HG03460 (cell line): Measurements from ENCODE around the gene RNF32.

Experiments used
- ATAC-seq: cut with Tn5 transposase; IDR thresholded peaks from one replicate; pipeline ENCODE4 v1.9.1; 2021; ENCODE audit not compliant: unreplicated experiment

The RNF32 gene

DNA sequence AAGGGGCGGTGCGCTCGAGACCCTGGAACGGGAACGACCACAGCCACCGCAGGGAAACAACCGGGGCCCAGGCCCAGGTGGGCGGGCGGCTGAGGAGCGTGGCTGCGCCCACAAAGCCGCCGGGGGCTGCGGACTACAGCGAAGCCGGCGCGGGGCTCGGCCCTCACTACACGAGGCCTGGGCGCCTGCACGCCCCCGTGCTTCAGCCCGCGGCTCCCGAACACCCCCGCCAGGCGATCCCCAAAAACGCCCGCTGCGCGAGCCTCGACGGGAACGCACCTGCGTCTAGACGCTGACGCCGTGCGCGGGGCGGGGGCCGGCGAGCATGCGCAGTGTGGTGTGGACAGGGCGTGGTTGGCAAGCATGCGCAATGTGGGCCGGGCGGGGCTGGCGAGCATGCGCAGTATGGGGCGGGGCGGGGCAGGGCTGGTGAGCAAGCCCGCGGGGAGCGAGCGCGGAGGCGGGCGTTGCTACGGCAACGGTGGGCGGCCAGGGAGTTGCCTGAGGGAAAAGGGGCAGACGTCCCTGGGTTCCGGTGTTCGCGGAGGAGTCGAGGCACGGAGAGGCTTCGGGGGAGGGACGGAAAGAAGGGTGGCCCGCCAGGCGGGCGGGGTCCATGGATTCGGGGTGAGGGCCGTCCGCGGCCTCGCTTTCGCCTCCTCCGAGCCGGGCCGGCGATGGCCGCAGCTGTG lies at the start of gene RNF32:
RNF32 (plus strand) TSS at position 518 of the 692 bp plus-strand sequence. CDS start 3,104 bp downstream, outside the sequence.
- ATAC-seq, result peak; percentile 81

DNA sequence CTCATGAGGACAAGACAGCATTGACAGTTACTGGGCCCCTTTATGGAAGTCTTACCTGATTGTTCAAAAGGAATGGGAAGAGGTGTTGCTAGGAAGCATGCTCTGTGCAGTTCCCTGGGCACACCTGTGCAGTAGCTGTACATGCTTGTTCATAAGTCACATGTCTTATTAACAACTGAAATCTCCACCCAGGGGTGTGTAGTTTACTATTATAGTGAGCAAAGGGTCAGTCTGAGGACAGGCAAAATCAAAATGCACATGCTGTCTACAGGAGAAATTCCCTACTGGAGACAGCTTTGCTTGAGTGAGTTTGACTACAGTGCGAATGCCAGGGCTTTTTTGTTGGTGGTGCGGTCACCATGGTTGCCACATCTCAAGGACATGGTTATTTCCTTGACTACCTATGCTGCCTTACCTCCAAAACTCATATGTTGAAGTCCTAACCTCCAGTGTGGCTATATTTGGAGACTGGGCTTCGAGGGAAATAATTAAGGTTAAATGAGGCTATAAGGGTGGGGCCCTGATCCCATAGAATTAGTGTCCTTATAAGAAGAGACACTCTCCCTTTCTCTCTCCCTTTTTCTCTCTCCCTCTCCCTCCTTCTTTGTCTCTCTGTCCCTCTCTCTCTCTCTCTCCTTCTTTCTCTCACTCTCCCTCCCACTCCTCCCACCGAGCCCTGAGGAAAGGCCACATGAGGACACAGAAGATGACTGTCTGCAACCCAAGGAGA lies 48.3 kb upstream of the RNF32 start:
- ATAC-seq, result no peak

DNA sequence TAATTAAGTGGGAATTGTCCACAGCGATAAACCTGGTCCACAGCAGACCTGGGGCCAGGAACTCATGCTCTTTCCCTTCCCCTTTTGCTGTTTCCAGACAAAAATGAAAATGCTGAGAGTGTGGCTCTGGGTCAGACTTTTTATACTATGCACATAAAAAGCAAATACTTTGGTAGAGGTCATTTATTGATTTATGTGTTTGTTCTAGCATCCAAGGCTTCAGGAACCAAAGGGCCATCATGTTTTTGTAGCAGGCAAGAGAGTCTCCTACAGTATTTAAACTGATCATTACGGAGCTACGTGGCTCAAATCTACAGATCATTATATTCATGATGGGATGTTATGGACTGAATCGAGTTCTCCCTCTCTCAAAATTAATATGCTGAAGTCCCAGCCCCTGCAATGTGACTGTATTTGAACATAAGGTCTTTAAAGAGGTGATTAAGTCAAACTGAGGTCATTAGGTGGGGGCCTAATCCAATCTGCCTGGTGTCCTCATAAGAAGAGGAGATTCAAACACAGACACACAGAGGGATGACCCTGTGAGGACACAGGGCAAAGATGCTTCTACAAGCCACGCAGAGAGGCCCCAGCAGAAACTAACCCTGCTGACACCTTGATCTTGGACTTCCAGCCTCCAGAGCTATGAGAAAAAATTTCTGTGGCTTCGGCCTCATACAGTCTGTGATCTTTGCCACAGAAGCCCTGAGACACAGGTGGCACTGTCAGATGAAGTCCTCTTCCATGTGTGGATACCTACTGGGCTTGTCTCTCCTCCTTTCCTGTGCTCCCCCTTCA lies 46.1 kb upstream of the RNF32 start:
- ATAC-seq, result no peak

DNA sequence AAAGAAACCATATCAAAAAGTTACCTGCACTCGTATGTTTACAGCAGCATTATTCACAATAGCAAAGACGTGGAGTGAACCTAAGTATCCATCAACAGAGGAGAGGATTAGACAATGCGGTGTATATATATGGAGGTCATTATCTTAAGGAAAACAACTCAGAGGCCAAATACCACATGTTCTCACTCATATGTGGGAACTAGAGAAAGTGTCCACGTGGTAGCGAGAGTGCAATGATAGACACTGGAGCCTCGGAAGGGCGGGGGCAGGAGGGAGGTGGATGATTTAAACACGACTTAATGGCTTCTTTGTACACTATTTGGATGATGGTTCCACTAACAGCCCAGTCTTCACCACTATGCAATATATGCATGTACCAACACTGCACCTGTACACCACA lies 40.1 kb upstream of the RNF32 start:
- no peak for ATAC-seq

DNA sequence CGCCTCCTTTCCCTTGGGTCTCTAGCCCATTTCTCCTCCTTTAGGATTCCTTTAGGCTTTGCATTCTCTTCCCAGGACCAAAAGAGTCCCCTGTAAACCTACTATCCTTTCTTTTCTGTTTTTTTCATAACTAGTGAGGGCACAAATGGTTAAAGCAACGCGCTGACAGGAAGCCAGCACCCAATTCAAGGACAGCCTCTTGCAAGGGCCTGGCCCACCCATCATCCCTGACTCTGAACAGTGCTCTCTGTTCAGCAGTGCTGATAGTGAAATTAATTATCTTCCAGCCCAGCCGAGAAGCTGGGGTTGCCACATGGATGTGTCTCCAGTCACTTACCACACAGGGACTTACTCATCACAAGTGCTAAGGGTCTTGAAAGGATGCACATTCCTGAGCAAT lies 38.3 kb upstream of the RNF32 start:
- ATAC-seq, result no peak

DNA sequence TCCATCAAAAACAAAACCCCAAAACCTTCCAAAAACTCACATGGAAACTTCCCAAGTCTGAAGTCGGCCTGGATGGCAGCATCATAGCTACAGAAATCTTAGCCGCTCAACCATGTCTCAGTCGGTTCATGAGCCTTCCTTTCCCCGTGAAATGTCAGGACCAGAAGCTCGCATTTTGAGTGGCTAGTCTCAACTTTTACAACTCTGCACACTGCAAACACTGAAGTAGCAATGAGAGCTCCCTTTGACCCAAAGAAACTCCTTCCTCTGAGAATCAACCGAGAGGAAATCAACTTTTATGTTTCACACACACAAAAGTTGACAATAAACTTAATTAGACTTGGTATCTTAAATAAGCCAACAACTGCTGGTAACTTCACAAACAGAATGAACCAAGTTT lies 37.6 kb upstream of the RNF32 start:
- ATAC-seq, result no peak

DNA sequence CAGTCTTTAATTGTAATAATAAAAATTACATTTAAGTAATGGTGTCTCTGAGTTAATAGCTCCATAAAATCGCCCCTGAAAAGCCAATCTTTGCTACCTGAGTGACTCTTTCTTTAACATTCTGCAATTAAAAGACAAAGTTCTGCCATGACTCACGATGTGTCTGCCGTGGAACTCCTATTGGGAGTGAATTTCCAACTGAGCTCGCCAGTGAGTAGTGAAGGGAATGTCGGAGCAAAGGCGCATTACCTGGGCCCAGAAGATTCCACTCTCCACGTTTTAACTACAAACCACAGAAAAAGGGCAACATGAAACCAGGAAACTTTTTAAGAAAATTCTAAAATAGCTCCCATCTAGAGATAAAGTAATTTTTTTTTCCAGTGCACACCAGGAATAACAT lies 36.9 kb upstream of the RNF32 start:
- no peak for ATAC-seq

DNA sequence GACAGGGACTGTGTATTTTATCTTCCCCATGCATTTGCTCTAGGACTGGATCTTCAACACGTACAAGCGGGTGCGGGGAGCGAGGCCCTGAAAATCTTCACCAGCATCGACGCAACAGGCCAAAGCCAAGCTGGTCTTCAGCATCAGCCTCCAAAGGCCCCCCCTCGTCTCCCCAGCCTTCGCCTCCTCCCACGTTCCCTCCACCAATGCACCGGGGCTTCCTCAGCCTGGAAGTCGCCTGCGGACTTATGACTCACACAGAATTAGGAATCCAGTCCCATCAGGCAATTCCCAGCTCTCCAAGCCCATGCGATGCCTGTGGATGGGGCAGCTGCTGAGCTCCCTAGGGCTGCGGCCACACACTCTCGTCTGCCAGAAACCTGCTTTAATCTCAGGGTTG lies 36.3 kb upstream of the RNF32 start:
- no peak for ATAC-seq

DNA sequence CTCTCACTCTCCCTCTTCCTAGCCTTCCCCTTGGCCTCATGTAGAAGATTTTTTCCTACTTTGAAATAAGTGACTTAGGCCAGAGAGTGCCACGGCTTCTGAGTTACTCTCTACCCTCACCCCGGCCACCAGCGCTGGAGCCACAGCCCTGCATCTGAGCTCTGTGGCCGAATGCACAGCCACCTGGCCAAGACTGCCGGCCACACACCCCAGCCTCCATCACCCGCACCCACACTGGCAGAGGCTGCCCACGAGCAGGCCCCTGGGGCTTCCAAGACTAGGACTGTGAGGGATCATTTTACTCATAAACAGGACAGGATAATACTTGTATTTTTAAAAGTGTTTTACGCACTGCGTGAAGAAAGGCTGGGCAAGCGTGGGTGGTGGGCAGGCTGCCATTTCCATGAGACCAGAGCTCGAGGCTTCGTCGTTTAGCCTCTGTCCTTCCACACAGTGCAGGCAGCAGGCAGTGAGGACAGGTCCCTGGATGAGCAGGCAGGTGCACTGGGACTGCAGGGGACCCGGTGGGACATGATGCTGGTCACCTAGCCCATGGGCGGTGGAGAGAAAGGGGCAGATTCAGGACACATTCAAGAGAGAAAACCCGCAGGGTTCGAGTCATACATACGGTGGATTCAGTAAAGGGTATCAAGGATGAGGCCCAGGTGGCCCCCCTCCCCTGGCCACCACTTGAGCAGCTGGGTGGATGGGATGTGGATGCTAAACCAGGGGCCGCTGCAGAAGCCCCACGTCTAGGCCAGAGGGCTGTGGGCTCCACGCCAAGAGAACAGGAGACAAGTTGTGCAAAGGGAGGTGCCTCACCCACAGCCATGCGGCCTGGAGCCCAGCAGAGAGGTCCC lies 35.5 kb upstream of the RNF32 start:
- no peak for ATAC-seq

DNA sequence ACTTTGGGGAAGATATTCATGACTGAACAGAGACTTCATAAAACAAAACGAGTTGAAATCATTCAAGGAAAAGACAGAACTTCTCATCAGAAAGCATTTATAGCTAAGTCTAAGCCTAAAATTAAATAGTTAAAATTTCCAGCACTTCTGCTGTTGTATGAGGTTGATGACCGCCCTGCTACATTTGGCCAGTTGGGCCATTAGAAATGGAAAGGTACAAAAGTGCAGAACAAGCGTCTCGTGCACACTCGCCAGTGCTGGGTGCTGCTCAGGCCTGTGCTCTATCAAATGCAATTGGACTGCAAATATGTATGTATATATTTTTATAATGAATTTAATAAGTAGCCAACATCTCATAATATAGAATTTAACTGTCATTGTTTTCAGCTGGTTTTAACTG lies 34.4 kb upstream of the RNF32 start:
- ATAC-seq, result no peak

DNA sequence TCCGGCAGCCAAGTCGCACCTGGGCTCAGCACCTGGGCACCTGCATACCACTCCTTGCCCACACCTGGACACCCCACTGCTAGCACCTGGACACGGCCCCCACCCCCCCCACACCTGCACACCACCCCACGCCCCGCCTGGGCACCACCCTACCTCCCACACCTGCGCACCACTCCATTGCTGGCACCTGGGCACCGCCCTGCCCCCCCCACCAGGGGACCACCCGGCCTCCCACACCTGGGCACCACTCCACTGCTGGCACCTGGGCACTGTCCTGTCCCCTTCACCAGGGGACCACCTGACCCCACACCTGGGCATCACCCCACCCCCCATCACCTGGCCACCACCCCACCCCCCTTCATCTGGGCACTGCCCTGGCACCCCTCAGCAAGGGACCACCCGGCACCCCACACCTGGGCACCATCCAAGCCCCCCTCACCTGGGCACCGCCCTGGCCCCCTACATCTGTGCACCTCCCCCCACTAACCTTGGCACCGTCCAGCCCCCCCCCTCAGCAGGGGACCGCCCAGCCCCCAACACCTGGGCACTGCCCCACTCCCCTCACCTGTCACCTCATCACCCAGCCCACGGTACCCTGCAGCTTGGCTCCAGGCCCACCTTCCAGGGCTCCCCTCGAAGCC lies 33.8 kb upstream of the RNF32 start:
- no peak for ATAC-seq

DNA sequence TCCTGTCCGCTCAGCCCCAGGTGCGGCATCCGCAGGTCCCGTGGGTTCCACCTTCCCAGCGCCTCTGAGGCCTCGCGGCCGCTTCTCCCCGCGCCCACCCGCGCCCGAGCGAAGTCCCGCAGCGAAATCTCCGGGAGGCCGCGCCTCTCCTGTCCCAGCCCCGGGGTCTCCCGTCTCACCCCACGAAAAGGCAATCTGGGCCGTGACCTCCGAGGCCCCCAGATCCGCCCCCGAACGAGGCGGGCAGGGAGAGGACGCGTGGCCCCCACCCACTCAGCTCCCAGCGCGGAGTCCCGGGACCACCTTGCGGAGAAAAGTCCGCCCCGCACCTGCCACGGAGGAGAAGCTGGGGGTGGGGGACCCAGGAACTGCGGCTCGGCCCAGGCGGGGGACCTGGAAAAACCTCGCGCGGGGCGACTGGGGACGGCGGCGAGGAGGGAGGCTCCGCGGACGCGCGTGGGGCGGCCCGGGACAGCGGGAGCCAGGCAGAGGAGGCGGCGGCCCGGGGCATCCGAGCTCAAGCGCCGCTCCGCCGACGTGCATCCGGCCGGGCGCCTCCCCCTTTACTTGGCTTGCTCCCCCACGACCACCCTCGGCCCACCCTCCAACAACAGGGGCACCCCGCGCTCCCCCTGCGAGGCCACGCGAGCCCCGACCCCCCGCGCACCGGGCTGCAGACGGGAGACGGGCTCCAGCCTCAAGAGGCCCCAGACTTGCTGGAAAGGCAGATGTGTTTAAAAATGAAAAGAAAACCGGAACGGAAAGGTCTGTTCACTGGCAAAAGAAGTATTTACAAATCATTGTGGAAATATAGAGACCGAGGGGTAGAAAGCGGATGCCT lies 33.0 kb upstream of the RNF32 start:
- ATAC-seq, result no peak

DNA sequence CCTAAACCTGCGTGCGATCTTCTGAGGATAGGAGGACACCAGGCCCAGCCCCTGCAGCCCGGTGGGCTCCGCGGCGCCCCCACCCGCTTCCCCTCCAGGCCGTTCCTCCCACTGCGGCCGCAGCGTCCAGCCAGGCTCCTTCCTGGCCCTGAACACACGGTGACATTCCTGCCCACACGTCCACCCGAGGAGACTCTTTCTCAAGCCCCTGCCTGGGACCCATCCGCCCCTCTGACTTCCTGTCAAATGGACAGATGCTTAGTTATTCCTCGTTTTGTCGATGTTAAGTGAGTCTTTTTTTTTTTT lies 32.4 kb upstream of the RNF32 start:
- no peak for ATAC-seq

DNA sequence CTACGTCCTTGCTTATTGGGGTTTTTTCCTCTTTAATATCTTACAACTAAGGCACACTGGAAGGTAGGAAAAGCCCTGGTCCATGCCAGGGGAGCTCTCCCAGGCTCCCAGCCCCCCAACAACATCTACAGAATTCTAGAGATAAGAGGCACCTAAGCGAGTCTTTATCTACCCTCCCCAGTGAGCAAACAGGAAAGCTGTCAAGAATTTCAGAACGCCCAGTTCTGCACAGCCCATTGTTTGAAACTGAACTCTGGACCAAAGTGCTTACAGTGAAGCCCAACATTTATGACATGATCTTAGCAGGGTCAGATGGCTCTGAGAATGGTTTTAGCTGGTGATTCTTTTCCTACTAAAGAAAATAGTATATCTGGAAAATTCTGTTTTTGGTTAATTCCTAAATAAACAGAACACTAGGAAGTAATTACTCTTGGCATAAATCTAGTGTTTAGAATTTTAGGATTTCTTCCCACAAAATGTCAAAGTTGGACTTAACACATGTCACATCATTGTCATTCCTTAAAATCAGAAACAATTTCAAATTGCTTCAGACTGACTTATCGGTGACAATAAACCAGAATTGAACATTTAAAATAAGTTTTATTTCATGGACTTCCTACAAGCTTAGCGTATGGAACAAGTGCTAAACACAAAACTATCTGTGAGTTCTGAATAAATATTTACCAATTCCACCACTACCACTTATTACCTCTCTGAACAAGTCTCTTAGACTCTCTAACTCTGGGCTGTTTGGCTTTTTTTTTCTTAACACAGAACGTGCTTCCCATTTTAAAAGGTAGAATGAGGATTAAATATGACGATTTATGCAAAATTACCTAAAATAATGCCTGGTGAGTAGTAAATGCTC lies 31.3 kb upstream of the RNF32 start:
- ATAC-seq, result no peak

DNA sequence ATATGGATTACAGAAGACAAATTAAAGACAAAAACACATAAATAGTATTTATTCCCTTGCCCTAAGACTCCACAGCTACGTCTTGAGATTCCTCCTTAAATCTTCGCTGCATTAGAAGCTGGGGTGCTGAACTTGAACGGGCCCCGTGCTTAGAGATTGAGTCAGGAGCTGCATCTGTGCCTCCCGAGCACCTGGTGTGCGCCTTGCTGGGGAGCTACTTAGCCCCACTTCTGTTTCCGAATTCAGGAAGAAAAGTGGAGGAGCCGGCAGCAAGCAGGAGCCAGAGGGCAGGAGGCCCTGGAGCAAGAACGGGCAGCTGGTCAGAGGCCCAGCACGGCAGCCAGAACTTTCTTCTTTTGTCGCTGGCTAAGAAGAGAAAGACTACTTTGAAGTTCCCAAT lies 30.4 kb upstream of the RNF32 start:
- ATAC-seq, result no peak

DNA sequence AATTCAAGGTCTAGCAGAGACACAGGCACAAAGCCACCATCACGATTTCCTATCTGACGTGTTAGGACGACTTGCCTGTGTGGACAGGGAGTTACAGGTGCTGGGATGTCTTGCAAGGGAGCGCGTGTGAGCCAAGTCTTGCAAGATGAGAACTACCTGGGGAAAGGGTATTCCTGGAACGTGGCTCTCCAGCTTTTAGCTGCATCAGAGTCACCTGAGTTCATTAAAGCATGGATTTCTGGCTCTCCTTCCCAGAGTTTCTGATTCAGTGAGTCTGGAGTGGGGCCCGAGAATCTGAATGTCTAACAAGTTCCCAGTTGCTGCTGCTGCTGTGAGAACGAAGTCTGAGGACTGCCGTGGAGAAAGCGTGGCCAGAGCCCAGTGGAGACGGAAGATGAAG lies 30.0 kb upstream of the RNF32 start:
- ATAC-seq, result no peak

DNA sequence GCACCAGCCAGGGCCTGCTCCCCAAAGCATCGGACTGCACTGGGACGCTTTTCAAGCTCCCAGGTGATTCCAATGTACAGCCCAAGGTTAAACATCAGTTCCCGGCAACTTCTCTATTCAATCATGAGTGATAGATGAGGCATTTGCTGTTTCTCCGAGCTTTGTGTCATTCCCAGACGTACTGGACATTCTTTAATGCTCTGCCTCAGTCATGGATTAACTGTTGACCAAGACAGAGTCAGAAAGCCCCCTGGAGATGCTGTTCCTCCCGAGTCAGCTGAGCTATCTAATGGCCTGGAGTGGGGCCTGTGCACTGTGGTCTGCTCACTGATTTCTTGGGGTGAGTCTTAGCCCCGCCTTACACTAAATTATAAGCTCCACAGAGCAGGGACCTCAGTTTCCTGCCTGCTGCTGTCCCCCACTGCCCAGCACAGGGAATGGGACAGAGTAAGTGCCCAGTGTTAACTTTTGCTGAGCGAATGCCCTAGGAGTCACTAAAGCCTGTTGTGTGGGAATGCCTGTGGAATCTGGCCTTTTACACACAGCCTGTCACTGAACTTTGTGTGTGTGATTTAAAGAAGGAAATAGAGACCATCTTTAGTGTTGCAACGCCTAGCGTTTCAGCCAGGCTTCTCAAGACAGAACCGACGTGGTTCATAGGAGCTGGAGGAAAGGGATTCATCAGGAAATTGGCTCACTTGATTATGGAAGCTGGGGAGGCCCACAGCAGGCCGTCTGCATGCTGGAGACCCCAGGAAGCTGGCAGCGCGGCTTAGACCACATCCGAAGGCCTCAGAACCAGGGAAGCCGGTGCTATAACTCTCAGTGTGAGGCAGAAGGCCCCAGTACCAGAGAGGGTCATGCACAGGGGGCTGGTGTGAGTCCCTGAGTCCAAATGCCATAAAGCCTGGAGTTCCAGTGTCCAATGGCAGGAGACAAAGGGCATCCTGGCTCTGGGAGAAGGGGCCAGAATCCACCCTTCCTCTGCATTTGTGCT lies 29.3 kb upstream of the RNF32 start:
- ATAC-seq, result no peak

DNA sequence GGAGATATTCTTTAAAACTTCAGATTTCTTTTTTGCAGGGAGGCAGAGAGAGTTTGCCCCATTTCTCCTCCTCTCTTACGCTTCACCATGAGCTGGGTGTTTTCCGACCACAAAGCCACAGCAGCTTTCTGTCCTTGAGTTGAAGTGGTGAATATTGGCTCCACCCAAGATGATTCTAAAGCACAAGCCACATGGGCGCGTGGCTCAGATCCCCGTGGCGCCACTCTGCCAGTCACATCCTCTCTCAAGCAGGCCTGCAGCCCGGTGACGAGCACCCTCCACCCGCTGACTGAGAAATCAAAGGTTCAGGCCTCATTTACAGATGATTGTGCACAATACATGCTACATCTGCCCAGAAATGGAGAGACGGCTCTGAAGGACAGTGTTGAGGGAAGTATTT lies 27.6 kb upstream of the RNF32 start:
- peak; percentile 52 for ATAC-seq
